Measurements from ENCODE around the gene CDKL2.

DNA sequence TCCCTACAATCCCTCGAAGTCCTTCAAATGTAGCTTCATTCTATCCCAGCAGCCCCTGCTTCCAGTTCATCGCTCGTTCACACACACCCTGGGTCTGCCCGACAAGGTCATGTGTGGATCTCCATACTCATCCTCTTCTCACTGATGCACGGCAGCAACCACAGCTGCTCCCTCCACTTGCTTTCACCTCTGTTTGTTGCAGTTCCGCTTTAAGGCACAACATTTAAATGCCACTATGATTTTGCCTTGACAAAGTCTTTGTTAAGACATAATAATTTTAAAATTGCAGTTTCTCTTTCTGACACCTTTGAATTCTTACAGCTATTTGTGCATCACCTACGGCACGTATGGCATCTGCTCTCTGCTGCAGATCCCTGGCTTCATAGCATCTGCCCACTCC lies 72.6 kb downstream of the CDKL2 start:
- TF ChIP-seq, protein P1, sequence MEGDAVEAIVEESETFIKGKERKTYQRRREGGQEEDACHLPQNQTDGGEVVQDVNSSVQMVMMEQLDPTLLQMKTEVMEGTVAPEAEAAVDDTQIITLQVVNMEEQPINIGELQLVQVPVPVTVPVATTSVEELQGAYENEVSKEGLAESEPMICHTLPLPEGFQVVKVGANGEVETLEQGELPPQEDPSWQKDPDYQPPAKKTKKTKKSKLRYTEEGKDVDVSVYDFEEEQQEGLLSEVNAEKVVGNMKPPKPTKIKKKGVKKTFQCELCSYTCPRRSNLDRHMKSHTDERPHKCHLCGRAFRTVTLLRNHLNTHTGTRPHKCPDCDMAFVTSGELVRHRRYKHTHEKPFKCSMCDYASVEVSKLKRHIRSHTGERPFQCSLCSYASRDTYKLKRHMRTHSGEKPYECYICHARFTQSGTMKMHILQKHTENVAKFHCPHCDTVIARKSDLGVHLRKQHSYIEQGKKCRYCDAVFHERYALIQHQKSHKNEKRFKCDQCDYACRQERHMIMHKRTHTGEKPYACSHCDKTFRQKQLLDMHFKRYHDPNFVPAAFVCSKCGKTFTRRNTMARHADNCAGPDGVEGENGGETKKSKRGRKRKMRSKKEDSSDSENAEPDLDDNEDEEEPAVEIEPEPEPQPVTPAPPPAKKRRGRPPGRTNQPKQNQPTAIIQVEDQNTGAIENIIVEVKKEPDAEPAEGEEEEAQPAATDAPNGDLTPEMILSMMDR (IDR thresholded peaks at IDR 0.05), result no peak
- TF ChIP-seq POLR2AphosphoS5 (IDR thresholded peaks at IDR 0.05), result no peak
